SIG-M5 treated with dmso at 0.1 percent for 504 hours (cell line): ENCODE data around the gene VSIR.
A peak's percentile ranks its signal among the peaks of the same experiment; 100 is the strongest.

Experiments
- DNase-seq: peaks from one replicate; lab custom pipeline; 2025; ENCODE audit not compliant: unreplicated experiment; lab: John Stamatoyannopoulos, UW

Gene VSIR

GRCh38 chr10:71735709-71736569, 37.4 kb downstream of the VSIR start:
- DNase-seq, result peak; percentile 21

- DNase-seq, result no peak
Observed at GRCh38 chr10:71734797-71735196, 38.5 kb downstream of the VSIR start.

GRCh38 chr10:71731791-71732190, 41.5 kb downstream of the VSIR start:
- DNase-seq, result no peak

- peak; percentile 83 for DNase-seq
Observed at GRCh38 chr10:71729161-71729636, 44.1 kb downstream of the VSIR start.

- peak; percentile 94 for DNase-seq
Observed at GRCh38 chr10:71727738-71728737, 45.3 kb downstream of the VSIR start.

- DNase-seq, result no peak
Observed at GRCh38 chr10:71727105-71727737, 46.1 kb downstream of the VSIR start.

- DNase-seq, result no peak
Observed at GRCh38 chr10:71726580-71727104, 46.7 kb downstream of the VSIR start.

GRCh38 chr10:71725998-71726579, 47.2 kb downstream of the VSIR start:
- DNase-seq, result peak; percentile 21

GRCh38 chr10:71725249-71725648, 48.1 kb downstream of the VSIR start:
- DNase-seq, result no peak

- no peak for DNase-seq
Observed at GRCh38 chr10:71724539-71724938, 48.8 kb downstream of the VSIR start.

- DNase-seq, result no peak
Observed at GRCh38 chr10:71723311-71723710, 50.0 kb downstream of the VSIR start.

- DNase-seq, result no peak
Observed at GRCh38 chr10:71722849-71723248, 50.5 kb downstream of the VSIR start.

- no peak for DNase-seq
Observed at GRCh38 chr10:71721313-71721712, 52.0 kb downstream of the VSIR start.

GRCh38 chr10:71720288-71720687, 53.0 kb downstream of the VSIR start:
- no peak for DNase-seq

GRCh38 chr10:71719464-71720201, 53.7 kb downstream of the VSIR start, which contains the start of gene C10orf105:
Gene C10orf105, minus strand, starts transcription at chr10:71719778. Its CDS starts 3,441 bp downstream, at chr10:71716337.
- DNase-seq, result no peak

- no peak for DNase-seq
Observed at GRCh38 chr10:71719042-71719441, 54.3 kb downstream of the VSIR start.

GRCh38 chr10:71718165-71718698, 55.1 kb downstream of the VSIR start:
- no peak for DNase-seq

- no peak for DNase-seq
Observed at GRCh38 chr10:71717551-71717951, 55.8 kb downstream of the VSIR start.

GRCh38 chr10:71717056-71717455, 56.3 kb downstream of the VSIR start:
- no peak for DNase-seq
